ENCODE measurements around the gene TRMO. TPM values are rescaled to one million over a fixed set of nuclear protein-coding genes. Genes with fewer than 3 reads are reported as not detected.

The TRMO gene
- total and polyA plus RNA-seq, 2 of the 8 experiments (the other 6 are each of a cell fraction or from before 2014, with no cell fraction given), result 4.6 to 5.6 TPM

GRCh38 chr9:97904725-97905124, 17.6 kb downstream of the TRMO start (continued):
- TF ChIP-seq CHD7 (IDR thresholded peaks at IDR 0.05; ENCODE audit: insufficient replicate concordance, low read length), result no peak
- TF ChIP-seq CBX8 (IDR thresholded peaks at IDR 0.05; ENCODE audit: borderline replicate concordance, low read depth, low read length), result no peak
- no peak for TF ChIP-seq CTBP2 (IDR thresholded peaks at IDR 0.05; ENCODE audit: borderline replicate concordance, insufficient read depth, insufficient read length, low read length)
- no peak for TF ChIP-seq JUND (IDR thresholded peaks at IDR 0.05; ENCODE audit: low read length)
- TF ChIP-seq NANOG (IDR thresholded peaks at IDR 0.05; ENCODE audit: insufficient read depth, low read depth, low read length, poor library complexity, severe bottlenecking), result no peak
- no peak for TF ChIP-seq RAD21 (IDR thresholded peaks at IDR 0.05 in 1 of 2, conservative IDR thresholded peaks at IDR 0.05 in 1 of 2; ENCODE audit: low read depth in 2 of 2, low read length in 2 of 2)
- no peak for TF ChIP-seq RFX5 (IDR thresholded peaks at IDR 0.05; ENCODE audit: borderline replicate concordance, low read depth, low read length)
- TF ChIP-seq RNF2 (IDR thresholded peaks at IDR 0.05; ENCODE audit: borderline replicate concordance, low read depth, low read length, missing control alignments, poor library complexity, severe bottlenecking), result no peak
- TF ChIP-seq GTF2F1 (IDR thresholded peaks at IDR 0.05; ENCODE audit: borderline replicate concordance, low read depth, low read length), result no peak
- TF ChIP-seq BACH1 (IDR thresholded peaks at IDR 0.05; ENCODE audit: low read length), result no peak
- no peak for TF ChIP-seq KDM4A (IDR thresholded peaks at IDR 0.05; ENCODE audit: low read depth, low read length, severe bottlenecking)

Measured in H1 (cell line).